ENCODE results near the gene FYN. TPM values are rescaled to one million over a fixed set of nuclear protein-coding genes. Genes with fewer than 3 reads are reported as not detected.

FYN gene
- total RNA-seq = 71.6 and 102 TPM in 2 replicates

GRCh38 chr6:111873178-111874024 is at the start of gene FYN:
Gene FYN, minus strand, starts transcription at chr6:111873452. Its CDS starts 153,401 bp downstream, at chr6:111720051.

Other genes starting within 250 kb of the FYN start
- not detected in 2 replicates for gene CCN6, start 180.7 kb upstream of the FYN start, total RNA-seq
- 11.4 and 15.9 TPM in 2 replicates for gene TUBE1, start 214.0 kb upstream of the FYN start, total RNA-seq
- 3.8 and 5.5 TPM in 2 replicates for gene FAM229B, start 214.1 kb upstream of the FYN start, total RNA-seq

All from placental epithelial cell (primary cell).